ENCODE data around the gene DPP10.

Gene DPP10

DNA sequence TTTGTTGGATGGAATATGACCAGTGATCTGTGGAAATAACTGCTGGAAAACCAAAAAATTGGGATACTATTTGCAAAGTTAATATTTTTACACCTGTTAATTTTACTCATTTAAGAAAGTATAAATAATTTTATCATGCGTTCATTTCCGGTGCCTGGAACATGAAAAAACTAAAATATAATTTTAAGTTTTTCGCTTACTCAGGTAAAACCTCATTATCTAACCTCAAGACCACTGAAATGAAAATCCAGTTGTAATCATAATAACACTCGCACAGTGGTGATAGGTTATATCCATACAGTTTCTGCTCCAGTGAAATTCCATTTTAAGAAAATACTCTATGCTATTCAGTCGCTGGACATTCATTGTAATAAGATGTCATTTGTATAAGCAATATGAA, 517.9 kb downstream of the DPP10 start:
- TF ChIP-seq CREB1 (IDR thresholded peaks at IDR 0.05; ENCODE audit: low read depth) = no peak
- no peak for TF ChIP-seq NFIC (IDR thresholded peaks at IDR 0.05)
- TF ChIP-seq EGR1 (IDR thresholded peaks at IDR 0.05) = no peak
- no peak for TF ChIP-seq CEBPB (IDR thresholded peaks at IDR 0.05)
- no peak for TF ChIP-seq ZBTB7A (IDR thresholded peaks at IDR 0.05; ENCODE audit: low read depth)
- TF ChIP-seq YY1 (IDR thresholded peaks at IDR 0.05; ENCODE audit: low read depth) = no peak
- TF ChIP-seq, protein P1, sequence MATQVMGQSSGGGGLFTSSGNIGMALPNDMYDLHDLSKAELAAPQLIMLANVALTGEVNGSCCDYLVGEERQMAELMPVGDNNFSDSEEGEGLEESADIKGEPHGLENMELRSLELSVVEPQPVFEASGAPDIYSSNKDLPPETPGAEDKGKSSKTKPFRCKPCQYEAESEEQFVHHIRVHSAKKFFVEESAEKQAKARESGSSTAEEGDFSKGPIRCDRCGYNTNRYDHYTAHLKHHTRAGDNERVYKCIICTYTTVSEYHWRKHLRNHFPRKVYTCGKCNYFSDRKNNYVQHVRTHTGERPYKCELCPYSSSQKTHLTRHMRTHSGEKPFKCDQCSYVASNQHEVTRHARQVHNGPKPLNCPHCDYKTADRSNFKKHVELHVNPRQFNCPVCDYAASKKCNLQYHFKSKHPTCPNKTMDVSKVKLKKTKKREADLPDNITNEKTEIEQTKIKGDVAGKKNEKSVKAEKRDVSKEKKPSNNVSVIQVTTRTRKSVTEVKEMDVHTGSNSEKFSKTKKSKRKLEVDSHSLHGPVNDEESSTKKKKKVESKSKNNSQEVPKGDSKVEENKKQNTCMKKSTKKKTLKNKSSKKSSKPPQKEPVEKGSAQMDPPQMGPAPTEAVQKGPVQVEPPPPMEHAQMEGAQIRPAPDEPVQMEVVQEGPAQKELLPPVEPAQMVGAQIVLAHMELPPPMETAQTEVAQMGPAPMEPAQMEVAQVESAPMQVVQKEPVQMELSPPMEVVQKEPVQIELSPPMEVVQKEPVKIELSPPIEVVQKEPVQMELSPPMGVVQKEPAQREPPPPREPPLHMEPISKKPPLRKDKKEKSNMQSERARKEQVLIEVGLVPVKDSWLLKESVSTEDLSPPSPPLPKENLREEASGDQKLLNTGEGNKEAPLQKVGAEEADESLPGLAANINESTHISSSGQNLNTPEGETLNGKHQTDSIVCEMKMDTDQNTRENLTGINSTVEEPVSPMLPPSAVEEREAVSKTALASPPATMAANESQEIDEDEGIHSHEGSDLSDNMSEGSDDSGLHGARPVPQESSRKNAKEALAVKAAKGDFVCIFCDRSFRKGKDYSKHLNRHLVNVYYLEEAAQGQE (IDR thresholded peaks at IDR 0.05; ENCODE audit: low read depth) = no peak
- no peak for TF ChIP-seq FOXM1 (IDR thresholded peaks at IDR 0.05; ENCODE audit: borderline replicate concordance, low read depth)
- TF ChIP-seq TCF12 (IDR thresholded peaks at IDR 0.05; ENCODE audit: low read depth) = no peak
- TF ChIP-seq EP300 (IDR thresholded peaks at IDR 0.05; ENCODE audit: borderline replicate concordance) = no peak
- TF ChIP-seq TAF1 (IDR thresholded peaks at IDR 0.05; ENCODE audit: low read depth) = no peak
- no peak for TF ChIP-seq USF1 (IDR thresholded peaks at IDR 0.05)
- TF ChIP-seq, protein P2, sequence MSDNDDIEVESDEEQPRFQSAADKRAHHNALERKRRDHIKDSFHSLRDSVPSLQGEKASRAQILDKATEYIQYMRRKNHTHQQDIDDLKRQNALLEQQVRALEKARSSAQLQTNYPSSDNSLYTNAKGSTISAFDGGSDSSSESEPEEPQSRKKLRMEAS (IDR thresholded peaks at IDR 0.05) = no peak
- TF ChIP-seq RAD21 (IDR thresholded peaks at IDR 0.05; ENCODE audit: low read depth) = no peak
- TF ChIP-seq TEAD4 (IDR thresholded peaks at IDR 0.05) = no peak

DNA sequence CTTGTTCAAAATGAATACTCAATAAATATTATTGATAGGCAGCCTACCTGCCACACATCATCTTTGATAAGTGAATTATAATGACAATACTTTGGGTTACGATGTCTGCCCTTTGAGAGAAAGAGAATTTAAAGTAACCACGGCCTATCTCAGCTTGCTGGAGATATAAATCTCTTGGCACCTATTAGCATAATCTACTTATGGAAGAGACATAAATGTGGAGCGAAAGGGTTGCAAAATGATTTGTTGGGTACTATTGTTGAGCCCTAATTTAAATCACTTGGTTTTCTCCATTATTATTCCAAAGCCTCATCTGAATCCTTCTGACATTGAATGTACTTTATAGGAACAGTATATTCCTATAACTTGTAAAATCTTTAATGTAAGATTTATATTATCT, 520.1 kb downstream of the DPP10 start:
- TF ChIP-seq ZBTB7A (IDR thresholded peaks at IDR 0.05; ENCODE audit: low read depth) = no peak
- TF ChIP-seq CREB1 (IDR thresholded peaks at IDR 0.05; ENCODE audit: low read depth) = no peak
- TF ChIP-seq NFIC (IDR thresholded peaks at IDR 0.05) = no peak
- TF ChIP-seq FOXM1 (IDR thresholded peaks at IDR 0.05; ENCODE audit: borderline replicate concordance, low read depth) = no peak
- TF ChIP-seq TAF1 (IDR thresholded peaks at IDR 0.05; ENCODE audit: low read depth) = no peak
- no peak for TF ChIP-seq EGR1 (IDR thresholded peaks at IDR 0.05)
- no peak for TF ChIP-seq YY1 (IDR thresholded peaks at IDR 0.05; ENCODE audit: low read depth)
- no peak for TF ChIP-seq TEAD4 (IDR thresholded peaks at IDR 0.05)
- no peak for TF ChIP-seq EP300 (IDR thresholded peaks at IDR 0.05; ENCODE audit: borderline replicate concordance)
- no peak for TF ChIP-seq TCF12 (IDR thresholded peaks at IDR 0.05; ENCODE audit: low read depth)
- TF ChIP-seq, protein P2 (IDR thresholded peaks at IDR 0.05) = no peak
- TF ChIP-seq, protein P1 (IDR thresholded peaks at IDR 0.05; ENCODE audit: low read depth) = no peak
- no peak for TF ChIP-seq USF1 (IDR thresholded peaks at IDR 0.05)
- no peak for TF ChIP-seq CEBPB (IDR thresholded peaks at IDR 0.05)
- TF ChIP-seq RAD21 (IDR thresholded peaks at IDR 0.05; ENCODE audit: low read depth) = no peak

- TF ChIP-seq EP300 (IDR thresholded peaks at IDR 0.05; ENCODE audit: borderline replicate concordance) (no peak), FOXM1 (IDR thresholded peaks at IDR 0.05; ENCODE audit: borderline replicate concordance, low read depth) (no peak)
Observed at GRCh38 chr2:114968748-114969400, 526.4 kb downstream of the DPP10 start.

- TF ChIP-seq FOXM1 (IDR thresholded peaks at IDR 0.05; ENCODE audit: borderline replicate concordance, low read depth) (no peak), NFIC (IDR thresholded peaks at IDR 0.05) (no peak), YY1 (IDR thresholded peaks at IDR 0.05; ENCODE audit: low read depth) (no peak), CREB1 (IDR thresholded peaks at IDR 0.05; ENCODE audit: low read depth) (no peak), EGR1 (IDR thresholded peaks at IDR 0.05) (no peak), ZBTB7A (IDR thresholded peaks at IDR 0.05; ENCODE audit: low read depth) (no peak), RAD21 (IDR thresholded peaks at IDR 0.05; ENCODE audit: low read depth) (no peak)
Observed at GRCh38 chr2:115011721-115012120, 569.3 kb downstream of the DPP10 start.

- TF ChIP-seq EP300 (IDR thresholded peaks at IDR 0.05; ENCODE audit: borderline replicate concordance) (no peak), CREB1 (IDR thresholded peaks at IDR 0.05; ENCODE audit: low read depth) (no peak), YY1 (IDR thresholded peaks at IDR 0.05; ENCODE audit: low read depth) (no peak), NFIC (IDR thresholded peaks at IDR 0.05) (no peak), TCF12 (IDR thresholded peaks at IDR 0.05; ENCODE audit: low read depth) (no peak), EGR1 (IDR thresholded peaks at IDR 0.05) (no peak), FOXM1 (IDR thresholded peaks at IDR 0.05; ENCODE audit: borderline replicate concordance, low read depth) (no peak), RAD21 (IDR thresholded peaks at IDR 0.05; ENCODE audit: low read depth) (no peak)
- TF ChIP-seq, protein P2 (IDR thresholded peaks at IDR 0.05) = no peak
Observed at GRCh38 chr2:115034801-115035200, 592.4 kb downstream of the DPP10 start.

Measured in Ishikawa (cell line).